PC-3 (cell line): ENCODE data around the gene STXBP3.

Experiments used
- EZH2 ChIP-seq: fragments of 300-600 bp; sonication (generic); IDR thresholded peaks from one replicate; pipeline ENCODE4 v1.6.1; 2017; ENCODE audit warnings: antibody characterized with exemption, mild to moderate bottlenecking, low read length; ENCODE audit not compliant: unreplicated experiment
- TF ChIP-seq, protein P1 (sequence below): fragments of 300-600 bp; sonication (generic); conservative IDR thresholded peaks from 2 replicates; pipeline ENCODE4 v1.5.1; 2017; ENCODE audit warnings: antibody characterized with exemption, low read depth, mild to moderate bottlenecking, low read length

DNA sequence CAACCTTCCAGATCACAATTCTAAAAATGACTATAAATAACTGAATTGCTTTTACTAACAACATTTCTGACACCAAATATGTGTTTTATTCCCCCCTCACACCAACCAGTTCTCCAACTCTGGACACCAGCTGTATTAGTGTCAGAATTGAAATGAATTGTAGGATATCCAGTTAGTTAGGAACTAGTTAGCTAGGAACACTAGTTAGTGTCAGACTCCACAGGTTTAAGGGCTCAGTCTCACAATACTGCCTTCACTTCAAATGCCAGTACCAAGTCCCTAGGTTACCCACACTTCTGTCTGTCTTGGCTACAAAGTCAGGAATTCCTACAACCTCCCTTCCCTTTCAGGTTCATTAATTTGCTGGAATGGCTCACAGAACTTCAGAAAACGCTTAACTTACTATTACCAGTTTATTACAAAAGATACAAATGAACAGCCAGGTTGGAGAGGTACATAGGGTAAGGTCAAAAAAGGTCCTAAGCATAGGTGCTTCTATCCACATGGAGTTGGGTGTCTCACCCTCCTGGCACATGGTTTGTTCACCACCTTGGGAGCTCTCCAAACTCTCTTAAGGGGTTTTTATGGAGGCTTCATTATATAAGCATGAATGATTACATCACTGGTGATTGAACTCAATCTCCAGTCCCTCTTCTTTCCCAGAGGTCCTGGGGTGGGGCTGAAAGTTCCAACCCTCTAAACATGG lies 4.2 kb downstream of the STXBP3 start:
- TF ChIP-seq, protein P1, sequence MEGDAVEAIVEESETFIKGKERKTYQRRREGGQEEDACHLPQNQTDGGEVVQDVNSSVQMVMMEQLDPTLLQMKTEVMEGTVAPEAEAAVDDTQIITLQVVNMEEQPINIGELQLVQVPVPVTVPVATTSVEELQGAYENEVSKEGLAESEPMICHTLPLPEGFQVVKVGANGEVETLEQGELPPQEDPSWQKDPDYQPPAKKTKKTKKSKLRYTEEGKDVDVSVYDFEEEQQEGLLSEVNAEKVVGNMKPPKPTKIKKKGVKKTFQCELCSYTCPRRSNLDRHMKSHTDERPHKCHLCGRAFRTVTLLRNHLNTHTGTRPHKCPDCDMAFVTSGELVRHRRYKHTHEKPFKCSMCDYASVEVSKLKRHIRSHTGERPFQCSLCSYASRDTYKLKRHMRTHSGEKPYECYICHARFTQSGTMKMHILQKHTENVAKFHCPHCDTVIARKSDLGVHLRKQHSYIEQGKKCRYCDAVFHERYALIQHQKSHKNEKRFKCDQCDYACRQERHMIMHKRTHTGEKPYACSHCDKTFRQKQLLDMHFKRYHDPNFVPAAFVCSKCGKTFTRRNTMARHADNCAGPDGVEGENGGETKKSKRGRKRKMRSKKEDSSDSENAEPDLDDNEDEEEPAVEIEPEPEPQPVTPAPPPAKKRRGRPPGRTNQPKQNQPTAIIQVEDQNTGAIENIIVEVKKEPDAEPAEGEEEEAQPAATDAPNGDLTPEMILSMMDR: no peak
- TF ChIP-seq EZH2: no peak
